Ovary (tissue), 9 donors: ENCODE measurements around the gene LRRC27. TPM values are rescaled to one million over a fixed set of nuclear protein-coding genes. Genes with fewer than 3 reads are reported as not detected.

Source experiments
- DNase-seq, 5 donors: peaks; one replicate each; pipeline ENCODE4 v3.0.0-alpha.2; 2019 to 2020
- H3K27ac ChIP-seq, 2 donors: fragments of 200-600 bp; one replicate each; pipeline versions ENCODE4 v1.5.1 to v1.8.0; 2019 to 2022
- H3K27me3 ChIP-seq: fragments of 200-600 bp; one replicate; pipeline ENCODE4 v1.8.0; 2022
- H3K36me3 ChIP-seq: fragments of 200-600 bp; sonication (generic); one replicate; pipeline ENCODE4 v1.5.1; 2019
- H3K4me1 ChIP-seq: one replicate; pipeline ENCODE4 v1.8.1; 2013; ENCODE audit warnings: mild to moderate bottlenecking, moderate library complexity; ENCODE audit not compliant: insufficient read depth
- H3K4me3 ChIP-seq: fragments of 200-600 bp; sonication (generic); one replicate; pipeline ENCODE4 v1.5.1; 2017
- H3K9me3 ChIP-seq, 2 donors: fragments of 200-600 bp in 1 of 2; sonication (generic) in 1 of 2; one replicate each; pipeline versions ENCODE4 v1.5.1 to v1.8.1; 2013 to 2019; ENCODE audit warnings: mild to moderate bottlenecking in 1 of 2, moderate library complexity in 1 of 2
- EP300 ChIP-seq: sonication (generic); formaldehyde crosslinking; IDR thresholded peaks from one replicate; pipeline ENCODE4 v1.6.1; 2017; ENCODE audit warnings: antibody characterized with exemption
- POLR2A ChIP-seq: fragments of 450-650 bp; IDR thresholded peaks from one replicate; pipeline ENCODE4 v1.6.1; 2017; ENCODE audit warnings: antibody characterized with exemption, mild to moderate bottlenecking, moderate library complexity
- WGBS, 3 donors: extraction: QIAGEN DNeasy Blood & Tissue Kit in 1 of 3; methylation state at CpG; one replicate each; pipeline versions ENCODE4 v1.1.5 to v1.1.7; 2013 to 2017; 5-methylcytosine and 5-hydroxymethylcytosine counted together
- intact Hi-C, 4 donors: fragments of 100-400 bp; cut with DNase I; formaldehyde crosslinking; loops; one replicate each; pipeline versions ENCODE4 v1.11.0 to v1.15.1; 2022 to 2023
- polyA plus RNA-seq, 2 donors: library from polyadenylated mRNA; stranded (reverse); fragments of 200-250 nt in 1 of 2; fragments of 350-450 nt in 1 of 2; fragmentation: Illumina TruSeq in 1 of 2; extraction: RNeasy Lipid Tissue Mini Kit (QIAGEN cat#74804) in 1 of 2; gene quantifications; one replicate each; pipeline ENCODE4 v1.2.3, GENCODE V29; 2013 to 2014
- total RNA-seq, 7 donors: library from RNA; depleted of rRNA in 2 of 7; stranded (reverse); fragments of >200 nt in 2 of 7; fragmentation: NEBNext Ultra II Directional in 3 of 7; extraction: Animal tissue kit (Norgen Biotek cat#: 25700) in 3 of 7; gene quantifications; one replicate each; pipeline versions ENCODE4 v1.1.0 to v1.2.4, GENCODE V29; 2016 to 2023
- TF ChIP-seq, protein P1 (sequence below), 3 donors: fragments of 450-650 bp in 2 of 3; fragments of 200-600 bp in 1 of 3; IDR thresholded peaks; one replicate each; pipeline versions ENCODE4 v1.5.1 to v1.8.0; 2016 to 2022; ENCODE audit warnings: antibody characterized with exemption in 3 of 3, mild to moderate bottlenecking in 1 of 3
- donor health status: DM: no; HTN: no; CAD: no; lungs with moderate emphysema.
- donor health status: DM: no; HTN: no; CAD: no.
- donor health status: Bipolar disorder and iron deficiency.
- donor health status: DM: yes; HTN: yes; CAD: no.
- donor health status: DM: no; HTN: no; CAD: no.
- donor health status: DM: yes; HTN: yes; CAD: no.

Gene LRRC27
- total and polyA plus RNA-seq, 9 donors: 7.4 to 12.3 (median 9.3) TPM

DNA sequence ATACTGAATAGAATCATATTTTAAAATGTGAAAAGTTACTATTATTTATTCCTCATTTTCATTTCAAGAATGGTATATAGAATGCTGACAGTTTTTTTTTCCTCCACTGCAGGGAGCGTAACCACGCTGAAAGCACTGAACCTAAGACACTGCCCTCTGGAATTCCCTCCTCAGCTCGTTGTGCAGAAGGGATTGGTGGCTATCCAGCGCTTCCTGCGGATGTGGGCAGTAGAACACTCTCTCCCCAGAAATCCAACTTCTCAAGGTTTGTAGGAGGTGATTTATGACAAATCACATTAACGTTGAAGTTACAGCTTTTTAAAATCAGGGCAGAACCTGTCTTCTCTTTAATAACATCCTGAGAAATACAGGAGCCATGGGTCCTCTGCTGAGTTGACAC, 12.4 kb downstream of the LRRC27 start:
- no peaks in the 10 kb centered on the region for H3K9me3 ChIP-seq
- no peak overlapping the region for H3K4me3 ChIP-seq
- no peaks in the 10 kb centered on the region for H3K36me3 ChIP-seq
- intact Hi-C loops: no loop called here
- H3K4me1 ChIP-seq: no peaks in the 10 kb centered on the region
- no peaks in the 10 kb centered on the region for H3K27me3 ChIP-seq
- no peak overlapping the region for H3K27ac ChIP-seq
- TF ChIP-seq EP300 (no peak), POLR2A (no peak)
- 67 to 74% (median 71%) methylated on average over 6 of the region's 6 CpGs for WGBS, 3 donors
- no peak for DNase-seq

DNA sequence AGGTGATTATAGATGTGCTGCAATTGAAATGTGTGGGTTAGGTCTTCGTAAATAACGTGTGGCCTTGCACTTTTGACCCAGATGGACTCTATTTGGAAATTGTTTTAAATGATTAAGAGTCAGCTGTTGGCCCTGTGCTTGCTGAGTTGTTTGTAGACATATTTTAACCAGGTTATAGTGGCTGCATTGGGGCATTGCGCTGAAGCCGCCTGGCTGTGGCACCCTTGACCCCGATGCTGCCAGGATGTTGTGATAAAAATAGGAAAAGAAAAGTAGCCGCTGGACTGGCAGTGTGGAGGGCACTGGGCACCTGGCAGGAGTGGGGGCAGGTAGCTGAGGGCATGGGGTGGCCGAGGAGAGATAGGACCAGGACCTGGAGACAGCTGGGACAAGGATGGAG, 13.4 kb downstream of the LRRC27 start:
- peak in 1 of 5 donors; percentile 29 for DNase-seq
- TF ChIP-seq, protein P1, sequence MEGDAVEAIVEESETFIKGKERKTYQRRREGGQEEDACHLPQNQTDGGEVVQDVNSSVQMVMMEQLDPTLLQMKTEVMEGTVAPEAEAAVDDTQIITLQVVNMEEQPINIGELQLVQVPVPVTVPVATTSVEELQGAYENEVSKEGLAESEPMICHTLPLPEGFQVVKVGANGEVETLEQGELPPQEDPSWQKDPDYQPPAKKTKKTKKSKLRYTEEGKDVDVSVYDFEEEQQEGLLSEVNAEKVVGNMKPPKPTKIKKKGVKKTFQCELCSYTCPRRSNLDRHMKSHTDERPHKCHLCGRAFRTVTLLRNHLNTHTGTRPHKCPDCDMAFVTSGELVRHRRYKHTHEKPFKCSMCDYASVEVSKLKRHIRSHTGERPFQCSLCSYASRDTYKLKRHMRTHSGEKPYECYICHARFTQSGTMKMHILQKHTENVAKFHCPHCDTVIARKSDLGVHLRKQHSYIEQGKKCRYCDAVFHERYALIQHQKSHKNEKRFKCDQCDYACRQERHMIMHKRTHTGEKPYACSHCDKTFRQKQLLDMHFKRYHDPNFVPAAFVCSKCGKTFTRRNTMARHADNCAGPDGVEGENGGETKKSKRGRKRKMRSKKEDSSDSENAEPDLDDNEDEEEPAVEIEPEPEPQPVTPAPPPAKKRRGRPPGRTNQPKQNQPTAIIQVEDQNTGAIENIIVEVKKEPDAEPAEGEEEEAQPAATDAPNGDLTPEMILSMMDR (IDR thresholded peaks at IDR 0.05): no peak
- TF ChIP-seq POLR2A (no peak), EP300 (no peak)
- H3K4me3 ChIP-seq: no peak overlapping the region

DNA sequence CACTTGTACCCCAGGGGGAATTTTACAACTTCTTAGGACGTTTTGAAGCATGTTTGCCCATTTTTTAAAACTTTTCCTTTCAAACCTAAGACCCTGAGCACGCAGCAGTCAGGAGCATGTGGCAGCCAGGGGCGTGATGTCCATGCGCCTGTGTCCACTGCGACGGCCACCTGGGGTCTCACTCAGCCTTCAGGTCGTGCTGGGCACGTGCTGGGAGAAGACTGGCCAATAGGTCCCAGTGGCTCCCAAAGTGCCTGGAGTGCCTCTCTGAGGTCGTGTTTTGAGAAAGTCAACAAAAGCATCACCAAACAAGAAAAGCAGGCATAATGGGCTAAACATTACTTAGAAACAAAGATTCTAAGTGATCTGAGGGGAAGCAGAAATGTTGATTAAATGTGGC, 14.8 kb downstream of the LRRC27 start:
- H3K27ac ChIP-seq: no peak overlapping the region
- no peaks in the 10 kb centered on the region for H3K27me3 ChIP-seq
- intact Hi-C loops: no loop called here
- no peak overlapping the region for H3K4me3 ChIP-seq
- no peak for DNase-seq
- TF ChIP-seq, protein P1 (IDR thresholded peaks at IDR 0.05): no peak
- TF ChIP-seq POLR2A: no peak
- TF ChIP-seq EP300: no peak
- WGBS, 3 donors: 89 to 92% (median 90%) methylated on average over 9 of the region's 9 CpGs
- no peaks in the 10 kb centered on the region for H3K4me1 ChIP-seq
- H3K9me3 ChIP-seq: no peaks in the 10 kb centered on the region
- no peaks in the 10 kb centered on the region for H3K36me3 ChIP-seq

More for the DNA sequence above, 13.4 kb downstream of the LRRC27 start:
- intact Hi-C loops: no loop called here
- H3K36me3 ChIP-seq: no peaks in the 10 kb centered on the region
- H3K4me1 ChIP-seq: no peaks in the 10 kb centered on the region
- H3K9me3 ChIP-seq: no peaks in the 10 kb centered on the region
- H3K27me3 ChIP-seq: no peaks in the 10 kb centered on the region
- no peak overlapping the region for H3K27ac ChIP-seq
- WGBS, 3 donors: 38 to 73% (median 56%) methylated on average over 7 of the region's 7 CpGs

DNA sequence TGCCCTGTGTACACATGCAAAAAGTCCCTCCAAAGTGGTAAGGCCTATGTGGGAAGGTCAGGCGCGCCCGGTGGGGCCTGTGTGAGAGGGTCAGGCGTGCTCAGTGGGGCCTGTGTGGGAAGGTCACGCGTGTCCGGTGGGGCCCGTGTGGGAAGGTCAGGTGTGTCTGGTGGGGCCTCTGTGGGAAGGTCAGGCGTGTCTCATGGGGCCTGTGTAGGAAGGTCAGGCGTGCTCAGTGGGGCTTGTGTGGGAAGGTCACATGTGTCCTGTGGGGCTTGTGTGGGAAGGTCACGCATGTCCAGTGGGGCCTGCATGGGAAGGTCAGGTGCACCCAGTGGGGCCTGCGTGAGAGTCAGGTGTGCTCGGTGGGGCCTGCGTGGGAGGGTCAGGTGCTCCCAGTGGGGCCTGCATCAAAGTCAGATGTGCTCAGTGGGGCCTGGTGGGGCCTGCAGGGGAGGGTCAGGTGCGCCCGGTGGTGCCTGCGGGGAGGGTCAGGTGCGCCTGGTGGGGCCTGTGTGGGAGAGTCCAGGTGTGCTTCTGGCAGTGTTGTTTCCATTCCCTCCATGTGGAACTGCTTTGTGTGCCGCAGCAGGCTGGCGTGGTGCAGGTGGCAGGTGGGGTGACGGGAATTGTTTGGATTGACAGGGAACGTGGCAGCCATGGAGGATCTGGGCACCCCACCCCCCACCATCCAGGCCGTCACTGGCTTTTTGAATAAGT, 15.4 kb downstream of the LRRC27 start:
- peak in 1 of 5 donors; percentile 27 for DNase-seq
- H3K4me1 ChIP-seq: no peaks in the 10 kb centered on the region
- no peak overlapping the region for H3K4me3 ChIP-seq
- H3K27ac ChIP-seq: no peak overlapping the region
- TF ChIP-seq POLR2A: no peak
- TF ChIP-seq, protein P1 (IDR thresholded peaks at IDR 0.05): no peak
- TF ChIP-seq EP300: no peak
- WGBS, 3 donors: 85 to 89% (median 88%) methylated on average over 23 of the region's 23 CpGs
- H3K27me3 ChIP-seq: no peaks in the 10 kb centered on the region
- H3K36me3 ChIP-seq: no peaks in the 10 kb centered on the region
- no peaks in the 10 kb centered on the region for H3K9me3 ChIP-seq
- intact Hi-C loops: no loop called here

DNA sequence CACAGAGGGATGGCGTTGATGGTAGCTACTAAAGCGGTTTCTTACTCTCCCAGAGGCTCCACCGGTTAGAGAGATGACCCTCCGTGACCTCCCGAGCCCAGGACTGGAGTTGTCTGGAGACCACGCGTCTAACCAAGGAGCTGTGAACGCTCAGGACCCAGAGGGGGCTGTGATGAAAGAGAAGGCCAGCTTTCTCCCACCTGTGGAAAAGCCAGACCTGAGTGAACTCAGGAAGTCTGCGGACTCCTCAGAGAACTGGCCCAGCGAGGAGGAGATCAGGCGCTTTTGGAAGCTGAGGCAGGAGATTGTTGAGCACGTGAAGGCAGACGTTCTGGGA, 15.9 kb downstream of the LRRC27 start:
- no peaks in the 10 kb centered on the region for H3K9me3 ChIP-seq
- H3K36me3 ChIP-seq: no peaks in the 10 kb centered on the region
- H3K4me3 ChIP-seq: no peak overlapping the region
- peak in 1 of 5 donors; percentile 21 for DNase-seq
- no peaks in the 10 kb centered on the region for H3K4me1 ChIP-seq
- no peaks in the 10 kb centered on the region for H3K27me3 ChIP-seq
- TF ChIP-seq, protein P1 (IDR thresholded peaks at IDR 0.05): no peak
- TF ChIP-seq POLR2A: no peak
- no peak for TF ChIP-seq EP300
- WGBS, 3 donors: 85 to 87% (median 87%) methylated on average over 13 of the region's 13 CpGs
- intact Hi-C loops: no loop called here
- H3K27ac ChIP-seq: no peak overlapping the region
